Measurements from ENCODE around the gene ATP7A. TPM values are rescaled to one million over a fixed set of nuclear protein-coding genes. Genes with fewer than 3 reads are reported as not detected.

The ATP7A gene
- total RNA-seq, 1 experiment from 2014 or later: 26.5 TPM

GRCh38 chrX:77960567-77960966 lies 50.1 kb downstream of the ATP7A start:
- Histone ChIP-seq H3K36me3 (no peaks in the 10 kb centered on the region), H3K4me3 (no peak overlapping the region), H3K9me3 (replicated peaks) (no peaks in the 10 kb centered on the region), H3K27ac (no peak overlapping the region), H3K4me1 (replicated peaks) (peaks cover 19% of the 10 kb centered on the region), H3K27me3 (replicated peaks) (no peaks in the 10 kb centered on the region)
- no peak for DNase-seq (ENCODE audit: low read depth in 1 of 2, low spot score in 2 of 2)

GRCh38 chrX:77961063-77961462 lies 50.6 kb downstream of the ATP7A start:
- Histone ChIP-seq H3K4me3 (no peak overlapping the region), H3K27me3 (replicated peaks) (no peaks in the 10 kb centered on the region), H3K36me3 (no peaks in the 10 kb centered on the region), H3K9me3 (replicated peaks) (no peaks in the 10 kb centered on the region), H3K27ac (no peak overlapping the region), H3K4me1 (replicated peaks) (peaks cover 19% of the 10 kb centered on the region)
- no peak for DNase-seq (ENCODE audit: low read depth in 1 of 2, low spot score in 2 of 2)

GRCh38 chrX:77962068-77962902 lies 51.8 kb downstream of the ATP7A start:
- Histone ChIP-seq H3K36me3 (no peaks in the 10 kb centered on the region), H3K4me3 (no peak overlapping the region), H3K9me3 (replicated peaks) (no peaks in the 10 kb centered on the region), H3K27me3 (replicated peaks) (no peaks in the 10 kb centered on the region), H3K27ac (peak overlapping the region; percentile 58; the same call in 1 of the 2 replicates), H3K4me1 (replicated peaks) (peaks cover 22% of the 10 kb centered on the region)
- peak in 1 of 2 experiments; percentile 25 for DNase-seq (ENCODE audit: low read depth in 1 of 2, low spot score in 2 of 2)

- Histone ChIP-seq H3K4me3 (no peak overlapping the region), H3K4me1 (replicated peaks) (peaks cover 26% of the 10 kb centered on the region), H3K27ac (no peak overlapping the region), H3K27me3 (replicated peaks) (no peaks in the 10 kb centered on the region), H3K36me3 (no peaks in the 10 kb centered on the region), H3K9me3 (replicated peaks) (no peaks in the 10 kb centered on the region)
- no peak for DNase-seq (ENCODE audit: low read depth in 1 of 2, low spot score in 2 of 2)
Measured at GRCh38 chrX:77966361-77966760, 55.9 kb downstream of the ATP7A start.

GRCh38 chrX:77967631-77968030 lies 57.1 kb downstream of the ATP7A start:
- H3K4me1 ChIP-seq (replicated peaks): peaks cover 13% of the 10 kb centered on the region
- H3K27me3 ChIP-seq (replicated peaks): no peaks in the 10 kb centered on the region
- peak in 1 of 2 experiments; percentile 31 for DNase-seq (ENCODE audit: low read depth in 1 of 2, low spot score in 2 of 2)
- H3K36me3 ChIP-seq: no peaks in the 10 kb centered on the region
- no peak overlapping the region for H3K4me3 ChIP-seq
- no peaks in the 10 kb centered on the region for H3K9me3 ChIP-seq (replicated peaks)
- H3K27ac ChIP-seq: no peak overlapping the region

- Histone ChIP-seq H3K36me3 (no peaks in the 10 kb centered on the region), H3K27me3 (replicated peaks) (no peaks in the 10 kb centered on the region), H3K4me3 (no peak within 1 kb of the TSS), H3K4me1 (replicated peaks) (peaks cover 9% of the 10 kb centered on the region), H3K27ac (no peak within 1 kb of the TSS), H3K9me3 (replicated peaks) (no peaks in the 10 kb centered on the region)
- no peak for DNase-seq (ENCODE audit: low read depth in 1 of 2, low spot score in 2 of 2)
Measured at GRCh38 chrX:77969538-77969937, 59.0 kb downstream of the ATP7A start, which contains the start of gene PGAM4. Gene PGAM4 (minus strand): TSS chrX:77969638. CDS start chrX:77969638, 0 bp downstream.

- DNase-seq (ENCODE audit: low read depth in 1 of 2, low spot score in 2 of 2): no peak
- H3K36me3 ChIP-seq: no peaks in the 10 kb centered on the region
Measured at GRCh38 chrX:77975755-77976154, 65.3 kb downstream of the ATP7A start.

GRCh38 chrX:77977095-77977494 lies 66.6 kb downstream of the ATP7A start:
- H3K27me3 ChIP-seq (replicated peaks): no peaks in the 10 kb centered on the region
- no peaks in the 10 kb centered on the region for H3K4me1 ChIP-seq (replicated peaks)
- H3K9me3 ChIP-seq (replicated peaks): no peaks in the 10 kb centered on the region
- no peak overlapping the region for H3K27ac ChIP-seq
- DNase-seq (ENCODE audit: low read depth in 1 of 2, low spot score in 2 of 2): no peak
- no peak overlapping the region for H3K4me3 ChIP-seq
- H3K36me3 ChIP-seq: no peaks in the 10 kb centered on the region

More at GRCh38 chrX:77975755-77976154, 65.3 kb downstream of the ATP7A start:
- no peaks in the 10 kb centered on the region for H3K27me3 ChIP-seq (replicated peaks)
- H3K4me3 ChIP-seq: no peak overlapping the region
- no peak overlapping the region for H3K27ac ChIP-seq
- H3K4me1 ChIP-seq (replicated peaks): no peaks in the 10 kb centered on the region
- no peaks in the 10 kb centered on the region for H3K9me3 ChIP-seq (replicated peaks)

- H3K27ac ChIP-seq: no peak overlapping the region
Measured at GRCh38 chrX:77977518-77977917, 67.0 kb downstream of the ATP7A start.

GRCh38 chrX:77979870-77980269 lies 69.4 kb downstream of the ATP7A start:
- no peak for DNase-seq (ENCODE audit: low read depth in 1 of 2, low spot score in 2 of 2)
- Histone ChIP-seq H3K4me3 (no peak overlapping the region), H3K9me3 (replicated peaks) (no peaks in the 10 kb centered on the region), H3K4me1 (replicated peaks) (no peaks in the 10 kb centered on the region), H3K27me3 (replicated peaks) (no peaks in the 10 kb centered on the region), H3K36me3 (no peaks in the 10 kb centered on the region), H3K27ac (no peak overlapping the region)

More at GRCh38 chrX:77977518-77977917, 67.0 kb downstream of the ATP7A start:
- Histone ChIP-seq H3K4me1 (replicated peaks) (no peaks in the 10 kb centered on the region), H3K4me3 (no peak overlapping the region), H3K9me3 (replicated peaks) (no peaks in the 10 kb centered on the region), H3K27me3 (replicated peaks) (no peaks in the 10 kb centered on the region), H3K36me3 (no peaks in the 10 kb centered on the region)
- no peak for DNase-seq (ENCODE audit: low read depth in 1 of 2, low spot score in 2 of 2)

- no peak for DNase-seq (ENCODE audit: low read depth in 1 of 2, low spot score in 2 of 2)
- Histone ChIP-seq H3K4me1 (replicated peaks) (no peaks in the 10 kb centered on the region), H3K27ac (no peak overlapping the region), H3K9me3 (replicated peaks) (no peaks in the 10 kb centered on the region), H3K27me3 (replicated peaks) (no peaks in the 10 kb centered on the region), H3K4me3 (no peak overlapping the region), H3K36me3 (no peaks in the 10 kb centered on the region)
Measured at GRCh38 chrX:78011846-78012245, 101.4 kb downstream of the ATP7A start.

- no peak overlapping the region for H3K27ac ChIP-seq
- H3K9me3 ChIP-seq (replicated peaks): no peaks in the 10 kb centered on the region
- H3K4me3 ChIP-seq: no peak overlapping the region
- H3K27me3 ChIP-seq (replicated peaks): no peaks in the 10 kb centered on the region
- DNase-seq (ENCODE audit: low read depth in 1 of 2, low spot score in 2 of 2): no peak
- no peaks in the 10 kb centered on the region for H3K36me3 ChIP-seq
- H3K4me1 ChIP-seq (replicated peaks): no peaks in the 10 kb centered on the region; the same call in 1 of the 2 replicates
Measured at GRCh38 chrX:78019586-78020483, 109.3 kb downstream of the ATP7A start.

GRCh38 chrX:78024349-78025059 lies 114.0 kb downstream of the ATP7A start:
- DNase-seq (ENCODE audit: low read depth in 1 of 2, low spot score in 2 of 2): peak; percentile 5 to 34
- Histone ChIP-seq H3K27ac (no peak overlapping the region), H3K36me3 (no peaks in the 10 kb centered on the region)

More at GRCh38 chrX:78024349-78025059, 114.0 kb downstream of the ATP7A start:
- no peaks in the 10 kb centered on the region for H3K27me3 ChIP-seq (replicated peaks)
- H3K4me1 ChIP-seq (replicated peaks): no peaks in the 10 kb centered on the region; the same call in 1 of the 2 replicates
- H3K4me3 ChIP-seq: no peak overlapping the region
- H3K9me3 ChIP-seq (replicated peaks): no peaks in the 10 kb centered on the region

Data from SJSA1 (cell line).